HepG2 (cell line): ENCODE data around the gene RSPRY1. TPM values are rescaled to one million over a fixed set of nuclear protein-coding genes. Genes with fewer than 3 reads are reported as not detected.
A peak's percentile ranks its signal among the peaks of the same experiment; 100 is the strongest.

Experiments used
- AFF4 ChIP-seq: sonication (generic); formaldehyde crosslinking; IDR thresholded peaks from 2 replicates; pipeline ENCODE4 v1.4.0; 2020; ENCODE audit warnings: missing genetic modification reagents
- CHD2 ChIP-seq: IDR thresholded peaks from 2 replicates; pipeline ENCODE4 v1.6.1; 2011; ENCODE audit warnings: low read depth, low read length, improper control_type of control experiment
- CREBL2 ChIP-seq: sonication (generic); formaldehyde crosslinking; IDR thresholded peaks from 2 replicates; pipeline ENCODE4 v1.8.1; 2023; ENCODE audit warnings: missing genetic modification reagents, mild to moderate bottlenecking, borderline replicate concordance
- DBP ChIP-seq: sonication (generic); formaldehyde crosslinking; IDR thresholded peaks from 2 replicates; pipeline ENCODE4 v1.4.0; 2020; ENCODE audit warnings: missing genetic modification reagents; ENCODE audit errors: not compliant biosample characterization
- DPF2 ChIP-seq: sonication (generic); formaldehyde crosslinking; IDR thresholded peaks from 2 replicates; pipeline ENCODE4 v1.4.0; 2020; ENCODE audit warnings: mild to moderate bottlenecking, low read depth, missing genetic modification reagents, borderline replicate concordance
- FOSL2 ChIP-seq: sonication (generic); formaldehyde crosslinking; IDR thresholded peaks from 2 replicates; pipeline ENCODE4 v1.4.0; 2020; ENCODE audit warnings: missing genetic modification reagents
- FOXM1 ChIP-seq: sonication (generic); formaldehyde crosslinking; IDR thresholded peaks from 2 replicates; pipeline ENCODE4 v1.5.0; 2020; ENCODE audit warnings: missing genetic modification reagents
- GPN1 ChIP-seq: sonication (generic); formaldehyde crosslinking; IDR thresholded peaks from 2 replicates; pipeline ENCODE4 v1.5.1; 2020; ENCODE audit warnings: missing genetic modification reagents, borderline replicate concordance
- GZF1 ChIP-seq: sonication (generic); formaldehyde crosslinking; IDR thresholded peaks from 2 replicates; pipeline ENCODE4 v1.5.1; 2020; ENCODE audit warnings: mild to moderate bottlenecking, missing genetic modification reagents
- HOXA9 ChIP-seq: sonication (generic); formaldehyde crosslinking; IDR thresholded peaks from 2 replicates; pipeline ENCODE4 v1.8.1; 2022; ENCODE audit warnings: missing genetic modification reagents, mild to moderate bottlenecking, moderate library complexity, borderline replicate concordance
- MED1 ChIP-seq: sonication (generic); formaldehyde crosslinking; IDR thresholded peaks from 2 replicates; pipeline ENCODE4 v1.4.0; 2020; ENCODE audit warnings: missing genetic modification reagents
- MXD4 ChIP-seq: IDR thresholded peaks from 2 replicates; pipeline ENCODE4 v1.6.1; 2016; ENCODE audit warnings: mild to moderate bottlenecking, missing biosample characterization, missing genetic modification reagents
- NAIF1 ChIP-seq: sonication (generic); formaldehyde crosslinking; IDR thresholded peaks from 2 replicates; pipeline ENCODE4 v1.5.0; 2020; ENCODE audit warnings: mild to moderate bottlenecking, missing genetic modification reagents, borderline replicate concordance
- NCOA5 ChIP-seq: sonication (generic); formaldehyde crosslinking; IDR thresholded peaks from 2 replicates; pipeline ENCODE4 v1.4.0; 2020; ENCODE audit warnings: missing genetic modification reagents
- NFKB2 ChIP-seq: sonication (generic); formaldehyde crosslinking; IDR thresholded peaks from 2 replicates; pipeline ENCODE4 v1.4.0; 2020; ENCODE audit warnings: missing genetic modification reagents, borderline replicate concordance
- SRF ChIP-seq: IDR thresholded peaks from 2 replicates; pipeline ENCODE4 v1.6.1; 2011; ENCODE audit warnings: mild to moderate bottlenecking, low read depth, low read length, moderate library complexity
- WIZ ChIP-seq: sonication (generic); formaldehyde crosslinking; IDR thresholded peaks from 2 replicates; pipeline ENCODE4 v1.5.1; 2020; ENCODE audit warnings: mild to moderate bottlenecking, missing genetic modification reagents
- ZFP37 ChIP-seq: sonication (generic); formaldehyde crosslinking; IDR thresholded peaks from 2 replicates; pipeline ENCODE4 v1.4.0; 2020; ENCODE audit warnings: missing genetic modification reagents, borderline replicate concordance
- ZFP82 ChIP-seq: sonication (generic); formaldehyde crosslinking; IDR thresholded peaks from 2 replicates; pipeline ENCODE4 v1.5.1; 2020; ENCODE audit warnings: mild to moderate bottlenecking, missing genetic modification reagents, borderline replicate concordance
- ZNF207 ChIP-seq: fragments of 450-650 bp; IDR thresholded peaks from 2 replicates; pipeline ENCODE4 v1.6.1; 2016; ENCODE audit warnings: antibody characterized with exemption, borderline replicate concordance
- ZNF704 ChIP-seq: sonication (generic); formaldehyde crosslinking; IDR thresholded peaks from 2 replicates; pipeline ENCODE4 v1.8.1; 2023; ENCODE audit warnings: mild to moderate bottlenecking, inconsistent platforms, moderate library complexity, missing genetic modification reagents, borderline replicate concordance
- ZNF816 ChIP-seq: sonication (generic); formaldehyde crosslinking; IDR thresholded peaks from 2 replicates; pipeline ENCODE4 v1.8.0; 2022; ENCODE audit warnings: missing genetic modification reagents, mild to moderate bottlenecking, borderline replicate concordance
- ZSCAN25 ChIP-seq: sonication (generic); formaldehyde crosslinking; IDR thresholded peaks from 2 replicates; pipeline ENCODE4 v1.8.0; 2022; ENCODE audit warnings: mild to moderate bottlenecking, missing genetic modification reagents
- polyA plus RNA-seq, 8 experiments: library from polyadenylated mRNA; depleted of rRNA in 3 of 8; stranded (reverse) in 7 of 8; unstranded in 1 of 8; fragments of >200 nt; fragmentation: Illumina TruSeq in 4 of 8; extraction: Trizol in 4 of 8; gene quantifications; 2 replicates each; pipeline versions ENCODE4 v1.2.1 to v1.2.3, GENCODE V29; 2011 to 2016; ENCODE audit warnings: low read depth in 4 of 8, missing spikeins in 1 of 8, mixed read lengths in 1 of 8; ENCODE audit not compliant: insufficient read depth in 1 of 8
- total RNA-seq, 5 experiments: library from RNA; depleted of rRNA; stranded (reverse); fragments of >200 nt; fragmentation: Illumina TruSeq; extraction: Trizol; gene quantifications; 2 replicates each; pipeline ENCODE4 v1.2.3, GENCODE V29; 2016; ENCODE audit warnings: low read depth in 1 of 5

Gene RSPRY1
- total and polyA plus RNA-seq, 2 of the 13 experiments (the other 11 are each of a cell fraction or from before 2014, with no cell fraction given) = 53.4 to 61.0 TPM

GRCh38 chr16:57194512-57194911 is 8.4 kb downstream of the RSPRY1 start (continued):
- TF ChIP-seq NAIF1 (CRISPR knock-in tag) (no peak), NFKB2 (CRISPR knock-in tag) (no peak), GZF1 (no peak), ZFP82 (CRISPR knock-in tag) (no peak), FOXM1 (CRISPR knock-in tag) (no peak), DBP (no peak), AFF4 (CRISPR knock-in tag) (no peak), ZNF704 (CRISPR knock-in tag) (no peak), DPF2 (CRISPR knock-in tag) (peak; percentile 94), WIZ (CRISPR knock-in tag) (no peak), MED1 (CRISPR knock-in tag) (peak; percentile 72; the same call in 1 of the 2 replicates), FOSL2 (CRISPR knock-in tag) (peak; percentile 98), NCOA5 (no peak), ZFP37 (no peak), MXD4 (CRISPR knock-in tag) (0 out of 2 replicates have a peak, but pooled peaks have one; percentile 51), HOXA9 (CRISPR knock-in tag) (no peak), ZNF207 (no peak), GPN1 (CRISPR knock-in tag) (no peak), ZNF816 (CRISPR knock-in tag) (no peak), CHD2 (no peak), ZSCAN25 (CRISPR knock-in tag) (no peak), CREBL2 (CRISPR knock-in tag) (no peak), SRF (no peak)
